ENCODE measurements around the gene SLMAP.

Gene SLMAP

GRCh38 chr3:57737840-57738239, 18.3 kb upstream of the SLMAP start:
- Mint-ChIP-seq H3K36me3 (no peaks in the 10 kb centered on the region), H3K9me3 (ENCODE audit: low read depth) (no peaks in the 10 kb centered on the region), H3K27ac (no peak overlapping the region), H3K4me1 (ENCODE audit: low read depth) (no peaks in the 10 kb centered on the region), H3K4me3 (no peak overlapping the region), H3K27me3 (no peaks in the 10 kb centered on the region)

- no peak overlapping the region for H3K27ac Mint-ChIP-seq
- no peaks in the 10 kb centered on the region for H3K9me3 Mint-ChIP-seq (ENCODE audit: low read depth)
- no peaks in the 10 kb centered on the region for H3K36me3 Mint-ChIP-seq
- no peak overlapping the region for H3K4me3 Mint-ChIP-seq
- H3K4me1 Mint-ChIP-seq (ENCODE audit: low read depth), result no peaks in the 10 kb centered on the region
- no peaks in the 10 kb centered on the region for H3K27me3 Mint-ChIP-seq
Measured at GRCh38 chr3:57738391-57738790, 17.7 kb upstream of the SLMAP start.

GRCh38 chr3:57740027-57740426, 16.1 kb upstream of the SLMAP start:
- no peaks in the 10 kb centered on the region for H3K9me3 Mint-ChIP-seq (ENCODE audit: low read depth)
- H3K27me3 Mint-ChIP-seq, result no peaks in the 10 kb centered on the region
- H3K4me3 Mint-ChIP-seq, result no peak overlapping the region
- H3K27ac Mint-ChIP-seq, result no peak overlapping the region
- H3K36me3 Mint-ChIP-seq, result no peaks in the 10 kb centered on the region
- H3K4me1 Mint-ChIP-seq (ENCODE audit: low read depth), result no peaks in the 10 kb centered on the region

- H3K9me3 Mint-ChIP-seq (ENCODE audit: low read depth), result no peaks in the 10 kb centered on the region
- H3K27me3 Mint-ChIP-seq, result no peaks in the 10 kb centered on the region
- H3K4me1 Mint-ChIP-seq (ENCODE audit: low read depth), result no peaks in the 10 kb centered on the region
- H3K27ac Mint-ChIP-seq, result no peak overlapping the region
- no peak overlapping the region for H3K4me3 Mint-ChIP-seq
- H3K36me3 Mint-ChIP-seq, result no peaks in the 10 kb centered on the region
Measured at GRCh38 chr3:57743496-57743895, 12.6 kb upstream of the SLMAP start.

GRCh38 chr3:57745101-57745500, 11.0 kb upstream of the SLMAP start:
- no peaks in the 10 kb centered on the region for H3K4me1 Mint-ChIP-seq (ENCODE audit: low read depth)
- no peak overlapping the region for H3K4me3 Mint-ChIP-seq
- no peak overlapping the region for H3K27ac Mint-ChIP-seq
- no peaks in the 10 kb centered on the region for H3K27me3 Mint-ChIP-seq
- H3K36me3 Mint-ChIP-seq, result no peaks in the 10 kb centered on the region
- H3K9me3 Mint-ChIP-seq (ENCODE audit: low read depth), result no peaks in the 10 kb centered on the region

GRCh38 chr3:57746156-57747010, 9.7 kb upstream of the SLMAP start:
- Mint-ChIP-seq H3K4me3 (no peak overlapping the region), H3K27ac (no peak overlapping the region), H3K27me3 (no peaks in the 10 kb centered on the region), H3K36me3 (no peaks in the 10 kb centered on the region), H3K4me1 (ENCODE audit: low read depth) (no peaks in the 10 kb centered on the region), H3K9me3 (ENCODE audit: low read depth) (no peaks in the 10 kb centered on the region)

GRCh38 chr3:57749542-57749941, 6.6 kb upstream of the SLMAP start:
- Mint-ChIP-seq H3K9me3 (ENCODE audit: low read depth) (no peaks in the 10 kb centered on the region), H3K4me1 (ENCODE audit: low read depth) (no peaks in the 10 kb centered on the region), H3K27me3 (no peaks in the 10 kb centered on the region), H3K36me3 (no peaks in the 10 kb centered on the region), H3K4me3 (no peak overlapping the region), H3K27ac (no peak overlapping the region)

- H3K4me3 Mint-ChIP-seq, result no peak overlapping the region
- H3K36me3 Mint-ChIP-seq, result no peaks in the 10 kb centered on the region
- no peaks in the 10 kb centered on the region for H3K27me3 Mint-ChIP-seq
- H3K27ac Mint-ChIP-seq, result no peak overlapping the region
- H3K4me1 Mint-ChIP-seq (ENCODE audit: low read depth), result peaks cover 11% of the 10 kb centered on the region
- H3K9me3 Mint-ChIP-seq (ENCODE audit: low read depth), result no peaks in the 10 kb centered on the region
Measured at GRCh38 chr3:57752307-57752706, 3.8 kb upstream of the SLMAP start.

GRCh38 chr3:57753016-57753415, 3.1 kb upstream of the SLMAP start:
- Mint-ChIP-seq H3K4me1 (ENCODE audit: low read depth) (peaks cover 18% of the 10 kb centered on the region), H3K36me3 (peaks cover 2% of the 10 kb centered on the region), H3K9me3 (ENCODE audit: low read depth) (no peaks in the 10 kb centered on the region), H3K4me3 (no peak overlapping the region), H3K27ac (no peak overlapping the region), H3K27me3 (no peaks in the 10 kb centered on the region)

- peaks cover 40% of the 10 kb centered on the region for H3K4me1 Mint-ChIP-seq (ENCODE audit: low read depth)
- no peaks in the 10 kb centered on the region for H3K9me3 Mint-ChIP-seq (ENCODE audit: low read depth)
- peak overlapping the region; percentile 97 for H3K27ac Mint-ChIP-seq
- peaks cover 6% of the 10 kb centered on the region for H3K36me3 Mint-ChIP-seq
- H3K27me3 Mint-ChIP-seq, result no peaks in the 10 kb centered on the region
- H3K4me3 Mint-ChIP-seq, result peak overlapping the region; percentile 97
Measured at GRCh38 chr3:57755368-57755675, 787 bp upstream of the SLMAP start.

- no peaks in the 10 kb centered on the region for H3K27me3 Mint-ChIP-seq
- peaks cover 7% of the 10 kb centered on the region for H3K36me3 Mint-ChIP-seq
- H3K4me3 Mint-ChIP-seq, result peak overlapping the region; percentile 97
- no peaks in the 10 kb centered on the region for H3K9me3 Mint-ChIP-seq (ENCODE audit: low read depth)
- H3K4me1 Mint-ChIP-seq (ENCODE audit: low read depth), result peaks cover 50% of the 10 kb centered on the region
- H3K27ac Mint-ChIP-seq, result peak overlapping the region; percentile 97
Measured at GRCh38 chr3:57756528-57757401, 656 bp downstream of the SLMAP start.

GRCh38 chr3:57757642-57758297, 1.7 kb downstream of the SLMAP start:
- H3K27me3 Mint-ChIP-seq, result no peaks in the 10 kb centered on the region
- peaks cover 9% of the 10 kb centered on the region for H3K36me3 Mint-ChIP-seq
- H3K4me1 Mint-ChIP-seq (ENCODE audit: low read depth), result peaks cover 55% of the 10 kb centered on the region
- peak overlapping the region; percentile 96 for H3K4me3 Mint-ChIP-seq
- H3K9me3 Mint-ChIP-seq (ENCODE audit: low read depth), result no peaks in the 10 kb centered on the region
- peak overlapping the region; percentile 92 for H3K27ac Mint-ChIP-seq

GRCh38 chr3:57758686-57759085, 2.6 kb downstream of the SLMAP start:
- no peaks in the 10 kb centered on the region for H3K9me3 Mint-ChIP-seq (ENCODE audit: low read depth)
- H3K4me1 Mint-ChIP-seq (ENCODE audit: low read depth), result peaks cover 64% of the 10 kb centered on the region
- peaks cover 12% of the 10 kb centered on the region for H3K36me3 Mint-ChIP-seq
- H3K27ac Mint-ChIP-seq, result no peak overlapping the region
- no peaks in the 10 kb centered on the region for H3K27me3 Mint-ChIP-seq
- peak overlapping the region; percentile 96 for H3K4me3 Mint-ChIP-seq

- Mint-ChIP-seq H3K36me3 (peaks cover 23% of the 10 kb centered on the region), H3K9me3 (ENCODE audit: low read depth) (no peaks in the 10 kb centered on the region), H3K4me3 (no peak overlapping the region), H3K27ac (no peak overlapping the region), H3K27me3 (no peaks in the 10 kb centered on the region), H3K4me1 (ENCODE audit: low read depth) (peaks cover 75% of the 10 kb centered on the region)
Measured at GRCh38 chr3:57764794-57765193, 8.7 kb downstream of the SLMAP start.

- Mint-ChIP-seq H3K27me3 (no peaks in the 10 kb centered on the region), H3K27ac (no peak overlapping the region), H3K9me3 (ENCODE audit: low read depth) (no peaks in the 10 kb centered on the region), H3K4me3 (no peak overlapping the region), H3K4me1 (ENCODE audit: low read depth) (peaks cover 68% of the 10 kb centered on the region), H3K36me3 (peaks cover 26% of the 10 kb centered on the region)
Measured at GRCh38 chr3:57768595-57768994, 12.5 kb downstream of the SLMAP start.
